PC-9 (cell line): Measurements from ENCODE around the gene NBPF4. TPM values are rescaled to one million over a fixed set of nuclear protein-coding genes. Genes with fewer than 3 reads are reported as not detected.

Experiments
- BruUV-seq: library from RNA; stranded (reverse); fragments of 400-500 nt; replicated peaks from 2 replicates; lab custom pipeline; 2021; lab: Mats Ljungman, UMichigan
- CTCF ChIA-PET: fragments of 300-600 bp; sonication (Branson Sonifier 250); formaldehyde crosslinking; loops from one replicate; lab custom pipeline; 2022; ENCODE audit warnings: antibody characterized with exemption; lab: Charles Lee
- POLR2A ChIA-PET: fragments of 300-600 bp; sonication (Branson Sonifier 250); formaldehyde crosslinking; loops from one replicate; lab custom pipeline; 2022; ENCODE audit warnings: antibody characterized with exemption; ENCODE audit not compliant: unreplicated experiment; lab: Charles Lee
- DNase-seq, 2 experiments: peaks; one replicate each; pipeline versions ENCODE4 v3.0.0 to v3.0.0-alpha.2; 2015 to 2022; ENCODE audit warnings: mixed read lengths in 1 of 2
- H2AFZ ChIP-seq: fragments of 200-600 bp; sonication (generic); 2 replicates; pipeline ENCODE4 v1.8.1; 2017; ENCODE audit warnings: antibody characterized with exemption
- H3F3A ChIP-seq: fragments of 200-600 bp; sonication (generic); 2 replicates; pipeline ENCODE4 v1.8.1; 2017; ENCODE audit warnings: antibody characterized with exemption, mild to moderate bottlenecking, low read depth; ENCODE audit not compliant: insufficient read depth
- H3K27ac ChIP-seq: fragments of 200-600 bp; sonication (generic); 2 replicates; pipeline ENCODE4 v1.6.1; 2016; ENCODE audit warnings: mixed run types
- H3K27me3 ChIP-seq: fragments of 200-600 bp; sonication (generic); 2 replicates; pipeline ENCODE4 v1.6.1; 2016; ENCODE audit warnings: low read depth, mixed run types; ENCODE audit not compliant: insufficient read depth
- H3K36me3 ChIP-seq: fragments of 200-600 bp; sonication (generic); 2 replicates; pipeline ENCODE4 v1.6.1; 2016; ENCODE audit warnings: low read depth, mixed run types
- H3K4me1 ChIP-seq: fragments of 200-600 bp; sonication (generic); replicated peaks from 2 replicates; pipeline ENCODE4 v1.6.1; 2016; ENCODE audit warnings: mixed run types; ENCODE audit not compliant: insufficient read depth
- H3K4me2 ChIP-seq: fragments of 200-600 bp; sonication (generic); 2 replicates; pipeline ENCODE4 v1.6.1; 2017; ENCODE audit warnings: mixed run types
- H3K4me3 ChIP-seq: fragments of 200-600 bp; sonication (generic); 2 replicates; pipeline ENCODE4 v1.6.1; 2016; ENCODE audit warnings: mixed run types
- H3K79me2 ChIP-seq: fragments of 200-600 bp; sonication (generic); 2 replicates; pipeline ENCODE4 v1.6.1; 2017; ENCODE audit warnings: low read depth, mixed run types
- H3K9me2 ChIP-seq: fragments of 200-600 bp; sonication (generic); 2 replicates; pipeline ENCODE4 v1.8.1; 2017; ENCODE audit warnings: mild to moderate bottlenecking; ENCODE audit not compliant: insufficient read depth
- H3K9me3 ChIP-seq: fragments of 200-600 bp; sonication (generic); 2 replicates; pipeline ENCODE4 v1.8.1; 2016; ENCODE audit warnings: low read depth; ENCODE audit not compliant: insufficient read depth
- H4K20me1 ChIP-seq: fragments of 200-600 bp; sonication (generic); 2 replicates; pipeline ENCODE4 v1.8.1; 2017; ENCODE audit not compliant: insufficient read depth
- EZH2 ChIP-seq: fragments of 200-600 bp; sonication (generic); IDR thresholded peaks from 2 replicates; pipeline ENCODE4 v1.8.0; 2017; ENCODE audit warnings: antibody characterized with exemption, low read depth
- intact Hi-C: fragments of 100-400 bp; cut with micrococcal nuclease; formaldehyde crosslinking; loops from one replicate; pipeline ENCODE4 v1.10.0; 2022; ENCODE audit not compliant: unreplicated experiment
- total RNA-seq: library from RNA; stranded (reverse); gene quantifications from 2 replicates; pipeline ENCODE4 v1.2.3, GENCODE V29; 2021
- TF ChIP-seq, protein P1 (sequence below): fragments of 200-600 bp; sonication (generic); conservative IDR thresholded peaks from 2 replicates; pipeline ENCODE4 v1.6.1; 2017; ENCODE audit warnings: mixed run types, antibody characterized with exemption, mild to moderate bottlenecking, moderate library complexity

Gene NBPF4
- total RNA-seq, 1 experiment from 2014 or later = 0.70 TPM

GRCh38 chr1:108182959-108183700 is 60.7 kb downstream of the NBPF4 start:
- TF ChIP-seq, protein P1, sequence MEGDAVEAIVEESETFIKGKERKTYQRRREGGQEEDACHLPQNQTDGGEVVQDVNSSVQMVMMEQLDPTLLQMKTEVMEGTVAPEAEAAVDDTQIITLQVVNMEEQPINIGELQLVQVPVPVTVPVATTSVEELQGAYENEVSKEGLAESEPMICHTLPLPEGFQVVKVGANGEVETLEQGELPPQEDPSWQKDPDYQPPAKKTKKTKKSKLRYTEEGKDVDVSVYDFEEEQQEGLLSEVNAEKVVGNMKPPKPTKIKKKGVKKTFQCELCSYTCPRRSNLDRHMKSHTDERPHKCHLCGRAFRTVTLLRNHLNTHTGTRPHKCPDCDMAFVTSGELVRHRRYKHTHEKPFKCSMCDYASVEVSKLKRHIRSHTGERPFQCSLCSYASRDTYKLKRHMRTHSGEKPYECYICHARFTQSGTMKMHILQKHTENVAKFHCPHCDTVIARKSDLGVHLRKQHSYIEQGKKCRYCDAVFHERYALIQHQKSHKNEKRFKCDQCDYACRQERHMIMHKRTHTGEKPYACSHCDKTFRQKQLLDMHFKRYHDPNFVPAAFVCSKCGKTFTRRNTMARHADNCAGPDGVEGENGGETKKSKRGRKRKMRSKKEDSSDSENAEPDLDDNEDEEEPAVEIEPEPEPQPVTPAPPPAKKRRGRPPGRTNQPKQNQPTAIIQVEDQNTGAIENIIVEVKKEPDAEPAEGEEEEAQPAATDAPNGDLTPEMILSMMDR = no peak
- no peak for TF ChIP-seq EZH2
- H3K9me3 ChIP-seq = no peaks in the 10 kb centered on the region; the same call in 1 of the 2 replicates
- BruUV-seq = no TSS peak
- no peaks in the 10 kb centered on the region for H3K27me3 ChIP-seq
- H3K4me3 ChIP-seq = no peak overlapping the region
- CTCF ChIA-PET = no interaction called here
- no peaks in the 10 kb centered on the region; the same call in 1 of the 2 replicates for H3F3A ChIP-seq
- POLR2A ChIA-PET = interaction anchor here (1.2 kb wide), 1 partner anchor 17 kb away, joined by 5 read pairs; the partner anchor contains the start of gene SLC25A24
- peaks cover 60% of the 10 kb centered on the region for H3K36me3 ChIP-seq
- intact Hi-C loops = no loop called here
- DNase-seq = no peak
- no peaks in the 10 kb centered on the region for H3K9me2 ChIP-seq
- H2AFZ ChIP-seq = no peak overlapping the region
- H3K27ac ChIP-seq = no peak overlapping the region
- peaks cover 10% of the 10 kb centered on the region for H3K4me1 ChIP-seq
- no peak overlapping the region for H3K4me2 ChIP-seq
- 0 out of 2 replicates have a peak, but pooled peaks cover 4% of the 10 kb centered on the region for H4K20me1 ChIP-seq
- H3K79me2 ChIP-seq = peaks cover 52% of the 10 kb centered on the region

- TF ChIP-seq EZH2 = no peak
- TF ChIP-seq, protein P1 = no peak
- Histone ChIP-seq H4K20me1 (0 out of 2 replicates have a peak, but pooled peaks cover 4% of the 10 kb centered on the region), H3K4me1 (peaks cover 10% of the 10 kb centered on the region), H3K27me3 (no peaks in the 10 kb centered on the region), H3K36me3 (peaks cover 76% of the 10 kb centered on the region), H3K79me2 (peaks cover 46% of the 10 kb centered on the region), H3K4me3 (no peak overlapping the region), H3F3A (no peaks in the 10 kb centered on the region), H3K9me2 (no peaks in the 10 kb centered on the region), H3K9me3 (peaks cover 23% of the 10 kb centered on the region), H3K4me2 (no peak overlapping the region), H2AFZ (no peak overlapping the region), H3K27ac (no peak overlapping the region)
- no TSS peak for BruUV-seq
- intact Hi-C loops = no loop called here
- DNase-seq = no peak
- CTCF ChIA-PET = no interaction called here
- POLR2A ChIA-PET = no interaction called here
Observed at GRCh38 chr1:108179018-108179417, 64.9 kb downstream of the NBPF4 start.

Other genes starting within 250 kb of the NBPF4 start
- 47.3 and 60.5 TPM in 2 replicates for gene SLC25A24, start 43.7 kb downstream of the NBPF4 start, total RNA-seq
- gene NBPF6, start 206.3 kb upstream of the NBPF4 start, total RNA-seq = 0.94 TPM in 1 of 2 replicates, not detected in the other